Subcutaneous abdominal adipose tissue (tissue), 5 donors: ENCODE measurements around the gene RBM20.
A peak's percentile ranks its signal among the peaks of the same experiment; 100 is the strongest.
"Not testable (repeated sequence)": the region's sequence is repeated elsewhere in the genome, so short reads cannot be mapped to it uniquely, and the experiment has no call there.

Experiments used
- H3K27ac ChIP-seq: one replicate; pipeline ENCODE4 v1.7.0; 2013; ENCODE audit warnings: low read depth, mild to moderate bottlenecking, inconsistent platforms, low read length, moderate library complexity
- H3K27me3 ChIP-seq, 5 donors: one replicate each; pipeline ENCODE4 v1.7.0; 2013; ENCODE audit warnings: low read length in 5 of 5, inconsistent platforms in 1 of 5; ENCODE audit not compliant: control insufficient read depth in 5 of 5, insufficient read depth in 4 of 5
- H3K36me3 ChIP-seq, 5 donors: one replicate each; pipeline ENCODE4 v1.7.0; 2013; ENCODE audit warnings: low read length in 5 of 5; ENCODE audit not compliant: control insufficient read depth in 5 of 5, insufficient read depth in 5 of 5
- H3K4me1 ChIP-seq, 5 donors: one replicate each; pipeline ENCODE4 v1.7.0; 2013; ENCODE audit warnings: low read length in 5 of 5, mild to moderate bottlenecking in 3 of 5, moderate library complexity in 1 of 5; ENCODE audit not compliant: control insufficient read depth in 5 of 5, insufficient read depth in 5 of 5
- H3K4me3 ChIP-seq, 5 donors: one replicate each; pipeline ENCODE4 v1.7.0; 2013; ENCODE audit warnings: low read length in 5 of 5, low read depth in 1 of 5
- H3K9ac ChIP-seq, 5 donors: one replicate each; pipeline ENCODE4 v1.7.0; 2013; ENCODE audit warnings: low read length in 5 of 5, mild to moderate bottlenecking in 4 of 5, moderate library complexity in 3 of 5
- H3K9me3 ChIP-seq, 5 donors: one replicate each; pipeline ENCODE4 v1.7.0; 2013; ENCODE audit warnings: low read length in 5 of 5; ENCODE audit not compliant: control insufficient read depth in 5 of 5
- donor health status: healthy.
- donor health status: healthy.
- donor health status: healthy.
- donor health status: healthy.
- donor health status: healthy.

RBM20 gene

GRCh38 chr10:110637558-110638053 is 6.5 kb upstream of the RBM20 start:
- H3K4me1 ChIP-seq: peaks cover 0 to 5% (median 2%) of the 10 kb centered on the region in 5 donors
- no peaks in the 10 kb centered on the region for H3K36me3 ChIP-seq
- H3K9ac ChIP-seq: no peak overlapping the region
- H3K4me3 ChIP-seq: no peak overlapping the region
- no peaks in the 10 kb centered on the region for H3K9me3 ChIP-seq
- H3K27ac ChIP-seq: no peak overlapping the region
- peaks cover 3 to 23% (median 13%) of the 10 kb centered on the region in 5 donors for H3K27me3 ChIP-seq

- peaks cover 7 to 31% (median 21%) of the 10 kb centered on the region in 5 donors for H3K27me3 ChIP-seq
- no peak overlapping the region for H3K27ac ChIP-seq
- no peak overlapping the region for H3K4me3 ChIP-seq
- peaks cover 0 to 11% (median 6%) of the 10 kb centered on the region in 5 donors for H3K4me1 ChIP-seq
- H3K9ac ChIP-seq: no peak overlapping the region
- H3K9me3 ChIP-seq: no peaks in the 10 kb centered on the region
- no peaks in the 10 kb centered on the region for H3K36me3 ChIP-seq
These were observed 5.8 kb upstream of the RBM20 start for GRCh38 chr10:110638319-110638718.

- not testable (repeated sequence) for H3K4me3 ChIP-seq, H3K9me3 ChIP-seq, H3K36me3 ChIP-seq, H3K27ac ChIP-seq, H3K9ac ChIP-seq
- Histone ChIP-seq H3K4me1 (peaks cover 0 to 18% (median 13%) of the 10 kb centered on the region in 5 donors), H3K27me3 (peaks cover 12 to 38% (median 27%) of the 10 kb centered on the region in 5 donors)
These were observed 5.1 kb upstream of the RBM20 start for GRCh38 chr10:110639046-110639445.

- Histone ChIP-seq H3K27me3 (peaks cover 15 to 45% (median 27%) of the 10 kb centered on the region in 5 donors), H3K4me1 (peaks cover 0 to 20% (median 18%) of the 10 kb centered on the region in 5 donors)
- H3K4me3 ChIP-seq, H3K9me3 ChIP-seq, H3K9ac ChIP-seq, H3K36me3 ChIP-seq, H3K27ac ChIP-seq: not testable (repeated sequence)
These were observed 4.3 kb upstream of the RBM20 start for GRCh38 chr10:110639858-110640257.

- Histone ChIP-seq H3K36me3 (no peaks in the 10 kb centered on the region), H3K4me3 (no peak overlapping the region), H3K9ac (no peak overlapping the region), H3K27me3 (peaks cover 22 to 54% (median 33%) of the 10 kb centered on the region in 5 donors), H3K9me3 (no peaks in the 10 kb centered on the region), H3K4me1 (peaks cover 0 to 20% (median 18%) of the 10 kb centered on the region in 5 donors), H3K27ac (no peak overlapping the region)
These were observed 2.9 kb upstream of the RBM20 start for GRCh38 chr10:110641256-110641655.

- Histone ChIP-seq H3K4me3 (no peak overlapping the region), H3K27me3 (peaks cover 27 to 55% (median 37%) of the 10 kb centered on the region in 5 donors), H3K9ac (no peak overlapping the region), H3K4me1 (peaks cover 0 to 20% (median 18%) of the 10 kb centered on the region in 5 donors), H3K36me3 (no peaks in the 10 kb centered on the region), H3K9me3 (no peaks in the 10 kb centered on the region), H3K27ac (no peak overlapping the region)
These were observed 1.7 kb upstream of the RBM20 start for GRCh38 chr10:110642204-110643034.

- H3K9me3 ChIP-seq: no peaks in the 10 kb centered on the region
- H3K27me3 ChIP-seq: peaks cover 29 to 50% (median 37%) of the 10 kb centered on the region in 5 donors
- H3K9ac ChIP-seq: no peak overlapping the region
- no peaks in the 10 kb centered on the region for H3K36me3 ChIP-seq
- H3K4me1 ChIP-seq: peaks cover 0 to 20% (median 18%) of the 10 kb centered on the region in 5 donors
- no peak overlapping the region for H3K27ac ChIP-seq
- H3K4me3 ChIP-seq: peak overlapping the region; percentile 54 to 80 (median 68)
These were observed 992 bp upstream of the RBM20 start for GRCh38 chr10:110643035-110643652.

- Histone ChIP-seq H3K9me3 (no peaks in the 10 kb centered on the region), H3K27ac (no peak overlapping the region), H3K9ac (peak overlapping the region in 1 of 5 donors; percentile 39), H3K4me3 (peak overlapping the region in 4 of 5 donors; percentile 7 to 78 (median 56)), H3K4me1 (peaks cover 0 to 22% (median 18%) of the 10 kb centered on the region in 5 donors), H3K27me3 (peaks cover 31 to 52% (median 37%) of the 10 kb centered on the region in 5 donors), H3K36me3 (no peaks in the 10 kb centered on the region)
These were observed 694 bp downstream of the RBM20 start for GRCh38 chr10:110644598-110645462.

- Histone ChIP-seq H3K27me3 (peaks cover 28 to 47% (median 36%) of the 10 kb centered on the region in 5 donors), H3K4me1 (peaks cover 0 to 22% (median 18%) of the 10 kb centered on the region in 5 donors), H3K36me3 (no peaks in the 10 kb centered on the region), H3K9ac (no peak overlapping the region), H3K27ac (no peak overlapping the region), H3K4me3 (no peak overlapping the region), H3K9me3 (no peaks in the 10 kb centered on the region)
These were observed 2.4 kb downstream of the RBM20 start for GRCh38 chr10:110646417-110647135.
